Measurements from ENCODE around the gene OPTC.

- TF ChIP-seq CTCF (IDR thresholded peaks at IDR 0.05 in 8 of 11, conservative IDR thresholded peaks at IDR 0.05 in 3 of 11), result no peak
- no peak for TF ChIP-seq POLR2AphosphoS5 (IDR thresholded peaks at IDR 0.05)
Measured at GRCh38 chr1:203506858-203507626, 13.1 kb downstream of the OPTC start.
